H1 (cell line): ENCODE measurements around the gene LMTK2.

Experiments
- ASH2L ChIP-seq: fragments of 200-600, 300-600 bp; sonication (generic); IDR thresholded peaks from one replicate; pipeline ENCODE4 v1.7.1; 2017; ENCODE audit warnings: low read length
- BACH1 ChIP-seq: IDR thresholded peaks from 2 replicates; pipeline ENCODE4 v1.6.1; 2012; ENCODE audit warnings: low read length, improper control_type of control experiment
- BCL11A ChIP-seq, 2 experiments: IDR thresholded peaks; one replicate each; pipeline ENCODE4 v1.6.1; 2011; ENCODE audit warnings: low read depth in 2 of 2, low read length in 2 of 2, mild to moderate bottlenecking in 2 of 2
- CTCF ChIP-seq, 3 experiments: IDR thresholded peaks; 1 replicate in 2 of 3; 2 replicates in 1 of 3; pipeline versions ENCODE4 v1.5.1 to v1.6.1; 2011; ENCODE audit warnings: low read length in 3 of 3, mild to moderate bottlenecking in 3 of 3, inconsistent platforms in 2 of 3, low read depth in 1 of 3, moderate library complexity in 1 of 3; ENCODE audit not compliant: insufficient read depth in 1 of 3; ENCODE audit errors: control extremely low read depth in 1 of 3
- EGR1 ChIP-seq: IDR thresholded peaks from 2 replicates; pipeline ENCODE4 v1.6.1; 2011; ENCODE audit warnings: low read depth, low read length, borderline replicate concordance
- EZH2 ChIP-seq: fragments of 200-600 bp; sonication (generic); IDR thresholded peaks from 2 replicates; pipeline ENCODE4 v1.7.1; 2012; ENCODE audit warnings: low read depth, mild to moderate bottlenecking, moderate library complexity, low read length, inconsistent platforms; ENCODE audit not compliant: severe bottlenecking
- JUND ChIP-seq: IDR thresholded peaks from 2 replicates; pipeline ENCODE4 v1.6.1; 2011; ENCODE audit warnings: mild to moderate bottlenecking, improper control_type of control experiment, low read length
- MAX ChIP-seq: IDR thresholded peaks from 2 replicates; pipeline ENCODE4 v1.6.1; 2012; ENCODE audit warnings: inconsistent platforms
- POLR2A ChIP-seq, 2 experiments: IDR thresholded peaks; 1 replicate in 1 of 2; 2 replicates in 1 of 2; pipeline ENCODE4 v1.6.1; 2011; ENCODE audit warnings: low read depth in 2 of 2, low read length in 2 of 2, mild to moderate bottlenecking in 2 of 2; ENCODE audit errors: control extremely low read depth in 1 of 2
- POLR2AphosphoS5 ChIP-seq: IDR thresholded peaks from 2 replicates; pipeline ENCODE4 v1.6.1; 2011; ENCODE audit warnings: low read depth, low read length
- RFX5 ChIP-seq: IDR thresholded peaks from 2 replicates; pipeline ENCODE4 v1.6.1; 2011; ENCODE audit warnings: low read depth, low read length, improper control_type of control experiment, borderline replicate concordance
- SIN3A ChIP-seq, 2 experiments: IDR thresholded peaks in 1 of 2; conservative IDR thresholded peaks in 1 of 2; 2 replicates each; pipeline ENCODE4 v1.6.1; 2011 to 2012; ENCODE audit warnings: low read length in 2 of 2, improper control_type of control experiment in 1 of 2, low read depth in 1 of 2, mild to moderate bottlenecking in 1 of 2
- TAF7 ChIP-seq: optimal IDR thresholded peaks from 2 replicates; pipeline ENCODE3; 2011; ENCODE audit warnings: low read depth, mild to moderate bottlenecking, inconsistent platforms, low read length, moderate library complexity, borderline replicate concordance
- TEAD4 ChIP-seq: IDR thresholded peaks from 2 replicates; pipeline ENCODE4 v1.6.1; 2012; ENCODE audit warnings: low read depth, low read length, inconsistent platforms, mixed read lengths

- no peak for TF ChIP-seq ASH2L
- no peak for TF ChIP-seq BCL11A (IDR thresholded peaks at IDR 0.05; ENCODE audit: low read depth in 2 of 2, low read length in 2 of 2)
- TF ChIP-seq TEAD4: no peak
- TF ChIP-seq CTCF (IDR thresholded peaks at IDR 0.05; ENCODE audit: control extremely low read depth in 1 of 3, insufficient read depth in 1 of 3, low read depth in 1 of 3, low read length in 3 of 3): no peak
- TF ChIP-seq BACH1: no peak
- TF ChIP-seq EGR1: no peak
- no peak for TF ChIP-seq JUND
- no peak for TF ChIP-seq MAX
- TF ChIP-seq EZH2: no peak
- no peak for TF ChIP-seq POLR2AphosphoS5
- no peak for TF ChIP-seq TAF7
- TF ChIP-seq POLR2A (IDR thresholded peaks at IDR 0.05; ENCODE audit: control extremely low read depth in 1 of 2, low read depth in 2 of 2, low read length in 2 of 2): no peak
- TF ChIP-seq RFX5: no peak
- no peak for TF ChIP-seq SIN3A (conservative IDR thresholded peaks at IDR 0.05 in 1 of 2, IDR thresholded peaks at IDR 0.05 in 1 of 2; ENCODE audit: low read depth in 1 of 2, low read length in 2 of 2)
Measured at GRCh38 chr7:98088109-98088508, 18.6 kb upstream of the LMTK2 start.
